OCI-LY7 (cell line): ENCODE results near the gene TM7SF3. TPM values are rescaled to one million over a fixed set of nuclear protein-coding genes. Genes with fewer than 3 reads are reported as not detected.

ENCODE experiments used
- BruUV-seq: library from RNA; stranded (reverse); fragments of 400-500 nt; replicated peaks from 2 replicates; lab custom pipeline; 2021; lab: Mats Ljungman, UMichigan
- CTCF ChIA-PET: fragments of 300-600 bp; sonication (Branson Sonifier 250); formaldehyde crosslinking; loops from one replicate; lab custom pipeline; 2022; ENCODE audit warnings: antibody characterized with exemption; ENCODE audit not compliant: unreplicated experiment; lab: Charles Lee
- POLR2A ChIA-PET: fragments of 300-600 bp; sonication (Branson Sonifier 250); formaldehyde crosslinking; loops from one replicate; lab custom pipeline; 2022; ENCODE audit warnings: antibody characterized with exemption; lab: Charles Lee
- DNase-seq: peaks from one replicate; pipeline ENCODE4 v3.0.0-alpha.2; 2015; ENCODE audit warnings: low spot score
- H2AFZ ChIP-seq: fragments of 200-600 bp; sonication (generic), shearing (Covaris generic); 2 replicates; pipeline ENCODE4 v1.6.1; 2014; ENCODE audit warnings: mild to moderate bottlenecking, antibody characterized with exemption, low read length, moderate library complexity
- H3K27ac ChIP-seq: fragments of 200-600 bp; sonication (generic); 2 replicates; pipeline ENCODE4 v1.5.1; 2014; ENCODE audit warnings: mixed run types, low read depth, mild to moderate bottlenecking, moderate library complexity, low read length, inconsistent platforms; ENCODE audit not compliant: poor library complexity, severe bottlenecking
- H3K36me3 ChIP-seq: fragments of 200-600 bp; sonication (generic); 2 replicates; pipeline ENCODE4 v1.6.1; 2014; ENCODE audit warnings: mild to moderate bottlenecking, antibody characterized with exemption, low read length, moderate library complexity, mixed read lengths; ENCODE audit not compliant: insufficient read depth
- H3K4me1 ChIP-seq: fragments of 200-600 bp; sonication (generic); 2 replicates; pipeline ENCODE4 v1.5.1; 2014; ENCODE audit warnings: mild to moderate bottlenecking, low read length; ENCODE audit not compliant: insufficient read depth, poor library complexity, severe bottlenecking
- H3K4me2 ChIP-seq: fragments of 200-600 bp; sonication (generic); 2 replicates; pipeline ENCODE4 v1.6.1; 2014; ENCODE audit warnings: mild to moderate bottlenecking, low read length
- H3K4me3 ChIP-seq: fragments of 200-600 bp; sonication (generic); 2 replicates; pipeline ENCODE4 v1.5.1; 2014; ENCODE audit warnings: mild to moderate bottlenecking, low read depth, low read length; ENCODE audit not compliant: poor library complexity, severe bottlenecking
- H3K79me2 ChIP-seq: fragments of 200-600 bp; sonication (generic); 2 replicates; pipeline ENCODE4 v1.6.1; 2016; ENCODE audit warnings: low read depth, mild to moderate bottlenecking, low read length, moderate library complexity, mixed read lengths; ENCODE audit not compliant: insufficient read depth
- H3K9me2 ChIP-seq: fragments of 200-600 bp; sonication (generic); 2 replicates; pipeline ENCODE4 v1.6.1; 2016; ENCODE audit warnings: mild to moderate bottlenecking, low read length, mixed read lengths; ENCODE audit not compliant: insufficient read depth
- H3K9me3 ChIP-seq: fragments of 200-600 bp; sonication (generic); 2 replicates; pipeline ENCODE4 v1.6.1; 2014; ENCODE audit warnings: mild to moderate bottlenecking, mixed run types, low read length, mixed read lengths
- H4K20me1 ChIP-seq: fragments of 200-600 bp; sonication (generic); 2 replicates; pipeline ENCODE4 v1.6.1; 2014; ENCODE audit warnings: mild to moderate bottlenecking, antibody characterized with exemption, low read length, moderate library complexity, mixed read lengths; ENCODE audit not compliant: insufficient read depth
- EZH2phosphoT487 ChIP-seq: fragments of 200-600 bp; sonication (generic); IDR thresholded peaks from 2 replicates; pipeline ENCODE4 v1.6.1; 2018; ENCODE audit warnings: low read depth, borderline replicate concordance, mild to moderate bottlenecking, mixed run types, antibody characterized with exemption, low read length, moderate library complexity, mixed read lengths
- intact Hi-C: fragments of 100-400 bp; cut with micrococcal nuclease; formaldehyde crosslinking; loops from one replicate; pipeline ENCODE4 v1.10.0; 2022; ENCODE audit not compliant: unreplicated experiment
- total RNA-seq, 2 experiments: library from RNA; depleted of rRNA in 1 of 2; stranded (reverse); fragments of >200 nt in 1 of 2; shearing (Covaris generic) in 1 of 2; gene quantifications; 2 replicates each; pipeline ENCODE4 v1.2.3, GENCODE V29; 2014 to 2022
- TF ChIP-seq, protein P1 (sequence below): fragments of 200-600 bp; sonication (generic); conservative IDR thresholded peaks from 2 replicates; pipeline ENCODE4 v1.5.1; 2014; ENCODE audit warnings: mild to moderate bottlenecking, antibody characterized with exemption, low read length, moderate library complexity, mixed read lengths

TM7SF3 gene
- total RNA-seq, 2 experiments from 2014 or later: 47.1 to 48.3 TPM

DNA sequence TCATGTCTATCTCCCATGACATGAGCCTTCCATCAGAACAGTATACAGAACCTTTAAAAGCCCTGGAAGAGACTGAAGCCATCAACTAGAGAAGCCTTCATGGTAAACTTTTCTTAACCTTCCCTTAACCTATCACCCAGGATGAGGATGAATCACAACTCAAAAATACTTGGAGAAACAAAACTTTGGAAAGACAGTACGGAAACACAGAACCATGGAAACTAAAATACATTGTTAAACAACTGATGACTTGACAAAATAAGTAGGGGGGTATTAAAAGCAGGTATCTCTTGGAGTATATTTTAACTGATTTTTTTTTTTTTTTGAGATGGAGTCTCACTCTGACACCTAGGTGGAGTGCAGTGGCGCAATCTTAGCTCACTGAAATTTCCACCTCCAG lies 8.7 kb downstream of the TM7SF3 start:
- no peak overlapping the region for H3K4me3 ChIP-seq
- ChIA-PET POLR2A (interaction anchor here (0.6 kb wide), 1 partner anchor 98 kb away, joined by 3 read pairs; no protein-coding TSS in a partner anchor), CTCF (no interaction called here)
- peaks cover 14% of the 10 kb centered on the region for H3K36me3 ChIP-seq
- peaks cover 88% of the 10 kb centered on the region for H3K4me1 ChIP-seq
- no peaks in the 10 kb centered on the region for H4K20me1 ChIP-seq
- no peaks in the 10 kb centered on the region for H3K9me3 ChIP-seq
- TF ChIP-seq, protein P1, sequence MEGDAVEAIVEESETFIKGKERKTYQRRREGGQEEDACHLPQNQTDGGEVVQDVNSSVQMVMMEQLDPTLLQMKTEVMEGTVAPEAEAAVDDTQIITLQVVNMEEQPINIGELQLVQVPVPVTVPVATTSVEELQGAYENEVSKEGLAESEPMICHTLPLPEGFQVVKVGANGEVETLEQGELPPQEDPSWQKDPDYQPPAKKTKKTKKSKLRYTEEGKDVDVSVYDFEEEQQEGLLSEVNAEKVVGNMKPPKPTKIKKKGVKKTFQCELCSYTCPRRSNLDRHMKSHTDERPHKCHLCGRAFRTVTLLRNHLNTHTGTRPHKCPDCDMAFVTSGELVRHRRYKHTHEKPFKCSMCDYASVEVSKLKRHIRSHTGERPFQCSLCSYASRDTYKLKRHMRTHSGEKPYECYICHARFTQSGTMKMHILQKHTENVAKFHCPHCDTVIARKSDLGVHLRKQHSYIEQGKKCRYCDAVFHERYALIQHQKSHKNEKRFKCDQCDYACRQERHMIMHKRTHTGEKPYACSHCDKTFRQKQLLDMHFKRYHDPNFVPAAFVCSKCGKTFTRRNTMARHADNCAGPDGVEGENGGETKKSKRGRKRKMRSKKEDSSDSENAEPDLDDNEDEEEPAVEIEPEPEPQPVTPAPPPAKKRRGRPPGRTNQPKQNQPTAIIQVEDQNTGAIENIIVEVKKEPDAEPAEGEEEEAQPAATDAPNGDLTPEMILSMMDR: no peak
- no peak for TF ChIP-seq EZH2phosphoT487
- no peak overlapping the region for H2AFZ ChIP-seq
- BruUV-seq: no TSS peak
- H3K79me2 ChIP-seq: peaks cover 70% of the 10 kb centered on the region; the same call in 1 of the 2 replicates
- H3K4me2 ChIP-seq: no peak overlapping the region
- intact Hi-C loops: no loop called here
- DNase-seq: no peak
- H3K27ac ChIP-seq: no peak overlapping the region
- no peaks in the 10 kb centered on the region for H3K9me2 ChIP-seq

DNA sequence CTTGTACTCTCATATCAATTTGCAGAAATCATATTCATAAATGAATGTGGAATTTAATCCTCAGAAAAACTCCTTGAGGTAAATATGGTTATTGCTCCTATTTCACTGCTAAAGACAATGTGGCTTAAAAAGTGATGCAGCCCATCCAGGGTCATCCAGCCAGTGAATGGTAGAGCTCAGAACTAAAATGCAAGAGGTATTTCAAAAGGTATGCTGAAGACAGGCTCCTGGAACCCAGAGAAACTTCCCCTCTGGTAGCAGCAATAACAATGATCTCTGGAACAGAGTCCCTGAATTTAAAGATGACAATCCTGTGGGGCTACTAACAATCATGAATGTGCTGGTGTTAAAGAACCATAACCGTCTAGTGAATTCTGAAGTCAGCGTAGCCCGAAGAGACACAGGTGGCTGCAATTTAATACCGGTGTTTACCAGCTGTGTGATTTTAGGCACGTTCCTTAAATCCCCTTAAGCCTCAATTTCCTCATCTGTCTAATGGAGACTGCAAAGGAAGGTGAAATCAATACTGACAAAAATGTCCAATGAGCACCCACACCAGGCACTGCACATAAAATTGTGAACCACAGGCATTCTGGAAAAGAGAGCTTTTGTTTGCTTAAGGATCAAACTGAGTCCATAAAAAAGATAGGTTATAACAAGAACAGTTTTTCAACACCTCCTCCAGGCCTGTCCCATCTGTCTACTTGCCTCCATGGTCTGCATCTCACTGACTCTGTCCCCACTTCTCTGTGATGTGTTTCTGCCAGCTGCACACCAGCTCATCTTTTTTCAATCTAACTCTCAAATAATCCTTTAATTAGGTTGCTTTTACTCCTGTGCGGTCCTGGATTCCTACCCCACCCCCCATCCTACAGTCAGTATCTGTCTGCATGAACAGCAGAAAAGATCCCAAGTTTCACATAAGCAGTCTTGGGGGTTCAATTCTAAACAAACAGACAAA lies 10.5 kb downstream of the TM7SF3 start:
- peak overlapping the region; percentile 53 for H3K4me3 ChIP-seq
- peaks cover 71% of the 10 kb centered on the region for H3K4me1 ChIP-seq
- H2AFZ ChIP-seq: peak overlapping the region; percentile 39; the same call in 1 of the 2 replicates
- TF ChIP-seq EZH2phosphoT487: no peak
- TF ChIP-seq, protein P1: no peak
- intact Hi-C loops: no loop called here
- peaks cover 28% of the 10 kb centered on the region for H3K36me3 ChIP-seq
- no TSS peak for BruUV-seq
- H3K4me2 ChIP-seq: peak overlapping the region; percentile 73
- H3K79me2 ChIP-seq: peaks cover 54% of the 10 kb centered on the region; the same call in 1 of the 2 replicates
- CTCF ChIA-PET: interaction anchor here (0.6 to 1.3 kb wide), 4 partner anchors 8 to 170 kb away, joined by 3 to 4 read pairs (median 3); partner anchors contain the start of gene MED21
- H3K9me3 ChIP-seq: no peaks in the 10 kb centered on the region
- DNase-seq: peak; percentile 62
- peak overlapping the region; percentile 64 for H3K27ac ChIP-seq
- POLR2A ChIA-PET: interaction anchor here (0.6 to 4.3 kb wide), 19 partner anchors 7 to 348 kb away, joined by 3 to 18 read pairs (median 3); partner anchors contain the start of gene TM7SF3
- H4K20me1 ChIP-seq: no peaks in the 10 kb centered on the region
- H3K9me2 ChIP-seq: no peaks in the 10 kb centered on the region
